HG03460 (cell line): ENCODE results near the gene SEC11A.
A peak's percentile ranks its signal among the peaks of the same experiment; 100 is the strongest.
"Not testable (repeated sequence)": the region's sequence is repeated elsewhere in the genome, so short reads cannot be mapped to it uniquely, and the experiment has no call there.

Source experiments
- ATAC-seq: cut with Tn5 transposase; IDR thresholded peaks from one replicate; pipeline ENCODE4 v1.9.1; 2021; ENCODE audit not compliant: unreplicated experiment

The SEC11A gene

DNA sequence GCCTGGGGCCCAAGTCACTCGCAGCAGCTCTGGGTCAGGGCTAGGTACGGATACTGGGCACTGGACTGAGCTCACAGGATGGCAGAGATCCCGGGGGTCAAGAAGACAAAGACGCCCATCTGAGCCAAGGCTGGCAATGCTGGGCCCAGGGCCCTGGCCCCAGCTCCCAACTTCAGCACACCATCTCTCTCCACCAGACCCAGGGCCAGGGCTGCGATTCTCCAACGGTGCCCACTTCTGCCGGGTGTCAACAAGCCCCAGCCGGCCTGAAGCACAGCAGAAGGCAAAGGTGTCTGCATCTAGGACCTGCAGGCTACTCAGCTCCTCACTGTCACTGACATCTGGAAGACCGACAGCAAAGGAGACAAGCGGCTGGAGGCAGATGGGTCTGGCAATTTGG is 70.4 kb downstream of the SEC11A start:
- no peak for ATAC-seq

DNA sequence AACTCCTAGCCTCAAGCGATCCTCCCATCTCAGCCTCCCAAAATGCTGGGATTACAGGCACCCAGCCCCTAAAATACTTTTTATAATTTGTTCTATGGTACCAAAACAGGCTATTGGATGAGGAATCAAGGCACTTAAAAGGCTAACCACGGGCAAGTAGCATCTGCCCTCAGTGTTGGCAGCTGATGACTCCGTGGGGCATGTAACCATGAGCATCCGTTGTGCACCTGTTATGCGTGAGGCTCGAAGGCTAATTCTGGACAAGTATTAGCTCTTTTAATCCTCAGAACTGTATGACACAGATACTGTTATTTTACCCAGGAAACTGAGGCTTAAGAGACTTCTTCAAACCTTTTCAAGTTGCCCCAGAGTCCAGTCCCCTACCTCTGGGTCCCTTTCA is 72.1 kb downstream of the SEC11A start:
- no peak for ATAC-seq

DNA sequence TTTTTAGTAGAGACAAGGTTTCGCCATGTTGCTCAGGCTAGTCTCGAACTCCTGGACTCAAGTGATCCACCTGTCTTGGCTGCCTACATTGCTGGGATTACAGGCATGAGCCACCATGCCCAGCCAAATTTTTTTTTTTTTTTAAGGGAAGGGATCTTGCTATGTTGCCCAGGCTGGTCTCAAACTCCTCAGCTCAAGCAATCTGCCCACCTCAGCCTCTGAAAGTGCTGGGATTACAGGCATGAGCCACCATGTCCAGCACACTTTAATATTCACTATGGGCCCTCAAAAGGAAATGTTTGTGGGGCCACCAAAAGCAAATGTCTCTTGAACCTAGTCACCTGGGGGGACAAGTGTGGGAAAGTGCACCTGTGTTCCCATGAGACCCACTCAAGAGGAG is 73.3 kb downstream of the SEC11A start:
- not testable (repeated sequence) for ATAC-seq

DNA sequence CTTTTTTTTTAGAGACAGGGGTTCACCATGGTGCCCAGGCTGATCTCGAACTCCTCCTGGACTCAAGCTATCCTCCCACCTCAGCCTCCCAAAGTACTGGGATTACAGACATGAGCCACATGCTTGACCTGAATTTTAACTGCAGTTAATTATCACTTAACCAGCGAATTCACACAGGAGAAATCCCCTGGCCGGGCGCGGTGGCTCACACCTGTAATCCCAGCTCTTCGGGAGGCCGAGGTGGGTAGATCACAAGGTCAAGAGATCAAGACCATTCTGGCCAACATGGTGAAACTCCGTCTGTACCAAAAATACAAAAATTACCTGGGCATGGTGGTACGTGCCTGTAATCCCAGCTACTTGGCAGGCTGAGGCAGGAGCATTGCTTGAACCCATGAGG is 74.1 kb downstream of the SEC11A start:
- not testable (repeated sequence) for ATAC-seq

DNA sequence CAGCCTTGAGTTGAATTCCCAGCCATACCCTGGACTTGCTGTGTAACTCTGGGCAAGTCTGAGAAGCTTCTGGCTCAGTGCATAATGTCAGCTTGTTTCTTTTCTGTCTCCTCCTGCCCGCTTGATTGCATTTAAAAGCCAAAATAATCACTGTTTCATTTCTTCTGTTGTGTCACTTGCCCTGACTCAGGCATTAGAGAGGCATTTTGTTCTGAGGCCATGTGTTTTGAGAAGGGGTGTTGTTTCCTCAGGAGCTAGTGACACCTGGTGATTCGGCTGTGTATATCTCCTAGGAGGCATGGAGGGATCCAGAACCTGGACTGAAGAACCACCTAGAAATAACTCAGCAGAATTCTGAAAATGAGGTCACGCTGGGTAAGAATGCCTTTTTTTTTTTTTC is 77.8 kb downstream of the SEC11A start:
- ATAC-seq, result no peak

DNA sequence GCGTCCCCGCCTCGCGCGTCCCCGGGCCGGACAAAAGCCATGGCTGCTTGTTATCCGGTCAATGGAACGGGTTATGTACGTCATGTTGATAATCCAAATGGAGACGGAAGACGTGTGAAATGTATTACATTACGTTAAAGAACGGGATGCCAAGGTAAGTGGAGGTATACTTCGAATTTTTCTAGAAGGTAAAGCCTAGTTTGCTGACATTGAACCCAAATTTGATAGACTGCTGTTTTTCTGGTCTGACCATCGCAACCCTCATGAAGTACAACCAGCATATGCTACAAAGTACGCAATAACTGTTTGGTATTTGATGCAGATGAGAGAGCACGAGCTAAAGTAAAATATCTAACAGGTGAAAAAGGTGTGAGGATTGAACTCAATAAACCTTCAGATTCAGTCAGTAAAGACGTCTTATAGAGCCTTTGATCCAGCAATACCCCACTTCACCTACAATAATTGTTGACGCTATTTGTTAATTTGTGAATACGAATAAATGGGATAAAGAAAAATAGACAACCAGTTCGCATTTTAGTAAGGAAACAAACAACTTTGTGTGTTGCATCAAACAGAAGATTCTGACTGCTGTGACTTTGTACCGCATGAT is 81.6 kb downstream of the SEC11A start:
- ATAC-seq, result no peak

DNA sequence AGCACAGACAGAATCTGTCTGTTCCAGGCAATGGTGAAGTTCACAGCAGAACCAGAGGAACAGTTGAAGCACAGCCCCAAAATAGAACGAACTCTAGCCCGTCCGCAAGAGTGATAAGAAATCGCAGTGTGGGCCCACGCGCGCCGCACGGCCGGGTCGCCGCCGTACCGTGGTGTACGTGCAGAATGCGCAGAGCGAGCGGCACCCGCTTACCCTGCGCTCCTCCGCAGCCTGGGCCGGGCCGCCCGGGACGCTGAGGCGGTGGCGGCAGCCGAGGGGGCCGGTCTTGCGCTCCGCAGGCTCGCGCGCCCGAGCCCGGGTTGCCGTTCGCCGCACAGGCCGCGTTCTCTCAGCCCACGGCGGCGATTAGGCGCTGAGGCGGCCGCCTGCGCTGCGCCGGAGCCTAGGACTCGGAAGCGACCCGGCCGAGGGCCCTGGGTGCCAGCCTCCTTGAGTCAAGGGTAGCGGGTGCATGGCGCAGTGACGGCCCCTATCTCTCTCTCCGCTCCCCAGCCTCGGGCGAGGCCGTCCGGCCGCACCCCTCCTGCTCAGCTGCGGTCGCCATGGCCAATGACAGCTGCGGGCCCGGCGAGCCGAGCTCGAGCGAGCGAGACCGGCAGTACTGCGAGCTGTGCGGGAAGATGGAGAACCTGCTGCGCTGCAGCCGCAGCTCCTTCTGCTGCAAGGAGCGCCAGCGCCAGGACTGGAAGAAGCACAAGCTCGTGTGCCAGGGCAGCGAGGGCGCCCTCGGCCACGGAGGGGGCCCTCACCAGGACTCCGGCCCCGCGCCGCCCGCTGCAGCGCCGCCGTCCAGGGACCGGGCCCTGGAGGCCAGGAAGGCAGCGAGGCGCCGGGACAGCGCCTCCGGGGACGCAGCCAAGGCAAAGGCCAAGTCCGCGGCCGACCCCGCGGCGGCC is 82.4 kb downstream of the SEC11A start:
- peak; percentile 37 for ATAC-seq

DNA sequence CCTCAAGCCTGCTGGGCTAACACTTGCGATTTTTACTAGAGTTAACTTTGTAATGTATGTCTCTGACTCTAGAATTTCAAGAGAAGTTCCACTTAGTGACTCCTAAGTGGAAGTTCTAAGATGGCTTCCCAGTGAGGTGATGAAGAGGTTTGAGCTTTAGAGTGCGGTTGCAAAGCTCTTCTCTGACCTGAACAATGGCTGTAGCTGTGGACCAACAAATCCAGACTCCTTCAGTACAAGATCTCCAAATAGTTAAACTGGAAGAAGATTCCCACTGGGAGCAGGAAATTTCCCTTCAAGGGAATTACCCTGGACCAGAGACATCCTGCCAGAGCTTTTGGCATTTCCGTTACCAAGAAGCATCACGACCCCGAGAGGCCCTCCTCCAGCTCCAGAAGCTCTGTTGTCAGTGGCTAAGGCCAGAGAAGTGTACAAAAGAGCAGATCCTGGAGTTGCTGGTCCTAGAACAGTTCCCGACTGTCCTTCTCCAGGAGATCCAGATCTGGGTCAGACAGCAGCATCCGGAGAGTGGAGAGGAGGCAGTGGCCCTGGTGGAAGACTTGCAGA is 84.2 kb downstream of the SEC11A start:
- no peak for ATAC-seq

DNA sequence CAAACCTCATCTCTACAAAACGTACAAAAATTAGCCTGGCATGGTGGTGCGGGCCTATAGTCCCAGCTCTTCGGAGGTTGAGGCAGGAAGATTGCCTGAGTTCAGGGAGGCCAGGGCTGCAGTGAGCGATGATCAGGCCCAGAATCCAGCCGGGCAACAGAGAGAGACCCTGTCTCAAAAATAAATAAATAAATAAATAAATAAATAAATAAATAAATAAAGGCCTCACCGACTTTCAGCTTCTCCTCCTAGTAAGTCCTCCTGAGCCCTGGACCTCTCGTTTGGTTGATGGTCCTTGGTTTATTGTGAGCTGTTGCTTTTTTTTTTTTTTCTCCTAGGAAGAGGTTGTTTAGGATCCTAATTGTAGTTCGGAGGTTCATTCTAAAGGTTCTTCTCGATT is 86.9 kb downstream of the SEC11A start:
- no peak for ATAC-seq

DNA sequence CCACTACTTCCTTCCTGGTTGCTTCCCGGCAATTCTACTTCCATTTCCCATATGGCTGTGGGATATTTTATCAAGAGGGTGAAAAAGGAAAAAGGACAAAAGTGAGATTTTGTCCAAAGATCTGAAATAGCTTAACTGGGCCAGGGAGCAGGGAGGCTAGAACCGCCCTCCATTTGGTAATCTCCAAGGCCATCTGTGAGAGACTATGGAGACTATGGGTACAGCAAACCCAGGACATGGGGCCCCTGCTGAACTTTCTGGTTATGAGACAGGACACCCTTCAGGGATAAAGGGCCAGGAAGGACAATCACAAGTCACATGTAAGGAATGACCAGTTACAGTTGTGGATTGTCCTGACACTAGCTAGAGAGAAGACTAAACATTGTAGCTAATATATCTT is 90.8 kb downstream of the SEC11A start:
- no peak for ATAC-seq

DNA sequence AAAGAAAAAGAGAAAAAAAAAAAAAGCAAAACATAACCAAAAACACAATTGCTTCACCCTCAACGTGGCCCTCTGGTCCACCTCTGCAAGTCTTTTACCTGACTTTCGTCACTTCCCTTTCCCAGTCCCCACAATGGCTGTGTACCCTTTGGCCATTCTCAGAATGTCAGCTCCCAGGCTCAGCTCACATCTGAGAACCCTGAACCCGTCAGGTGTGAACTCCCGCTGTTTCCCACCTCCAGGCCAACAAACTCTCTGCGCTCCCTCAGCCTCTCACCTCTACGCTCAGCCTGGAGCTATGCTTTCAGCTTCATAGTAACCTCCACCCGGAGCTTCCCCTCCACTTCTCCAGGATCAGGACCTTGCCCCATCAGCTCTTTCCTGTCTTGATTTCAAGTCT is 91.6 kb downstream of the SEC11A start:
- ATAC-seq, result no peak

DNA sequence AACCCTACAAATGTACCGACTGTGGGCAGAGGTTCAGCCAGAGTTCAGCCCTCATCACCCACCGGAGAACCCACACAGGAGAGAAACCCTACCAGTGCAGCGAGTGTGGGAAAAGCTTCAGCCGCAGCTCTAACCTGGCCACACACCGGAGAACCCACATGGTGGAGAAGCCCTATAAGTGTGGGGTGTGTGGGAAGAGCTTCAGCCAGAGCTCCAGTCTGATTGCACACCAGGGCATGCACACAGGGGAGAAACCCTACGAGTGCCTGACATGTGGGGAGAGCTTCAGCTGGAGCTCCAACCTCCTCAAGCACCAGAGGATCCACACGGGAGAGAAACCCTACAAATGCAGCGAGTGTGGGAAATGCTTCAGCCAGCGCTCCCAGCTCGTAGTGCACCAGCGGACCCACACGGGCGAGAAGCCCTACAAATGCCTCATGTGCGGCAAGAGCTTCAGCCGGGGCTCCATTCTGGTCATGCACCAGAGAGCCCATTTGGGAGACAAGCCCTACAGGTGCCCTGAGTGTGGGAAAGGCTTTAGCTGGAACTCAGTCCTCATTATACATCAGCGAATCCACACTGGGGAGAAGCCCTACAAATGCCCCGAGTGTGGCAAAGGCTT is 94.5 kb downstream of the SEC11A start:
- ATAC-seq, result no peak

DNA sequence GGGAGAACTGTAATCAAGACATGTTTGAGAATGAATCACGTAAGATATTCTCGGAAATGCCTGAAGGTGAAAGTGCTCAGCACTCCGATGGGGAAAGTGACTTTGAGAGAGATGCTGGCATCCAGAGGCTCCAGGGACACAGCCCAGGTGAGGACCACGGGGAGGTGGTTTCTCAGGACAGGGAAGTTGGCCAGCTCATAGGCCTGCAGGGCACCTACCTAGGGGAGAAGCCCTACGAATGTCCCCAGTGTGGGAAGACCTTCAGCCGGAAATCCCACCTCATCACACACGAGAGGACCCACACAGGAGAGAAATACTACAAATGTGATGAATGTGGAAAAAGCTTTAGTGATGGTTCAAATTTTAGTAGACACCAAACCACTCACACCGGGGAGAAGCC is 95.3 kb downstream of the SEC11A start:
- ATAC-seq, result no peak
